Measurements from ENCODE around the gene SPC24. TPM values are rescaled to one million over a fixed set of nuclear protein-coding genes. Genes with fewer than 3 reads are reported as not detected.

SPC24 gene
- total RNA-seq, 4 donors from 2014 or later = 0.24 to 1.1 (median 0.78) TPM; not detected in 1

- H3K27me3 ChIP-seq = no peaks in the 10 kb centered on the region
- 80 to 95% methylated on average over 9 of the region's 9 CpGs for WGBS, 2 donors
- no peak overlapping the region for H3K4me3 ChIP-seq (replicated peaks in 1 of 3)
- intact Hi-C loops (cut with DNase I) = no loop called here
- DNase-seq = no peak
- H3K9me3 ChIP-seq = no peaks in the 10 kb centered on the region
- H3K27ac ChIP-seq = no peak overlapping the region
- no peak for TF ChIP-seq POLR2A (IDR thresholded peaks at IDR 0.05)
- no peak for TF ChIP-seq CTCF (IDR thresholded peaks at IDR 0.05)
- H3K36me3 ChIP-seq = peaks cover 38% of the 10 kb centered on the region in 2 donors
- no peaks in the 10 kb centered on the region for H3K4me1 ChIP-seq
Measured at GRCh38 chr19:11116507-11116906, 39.1 kb downstream of the SPC24 start.

DNA sequence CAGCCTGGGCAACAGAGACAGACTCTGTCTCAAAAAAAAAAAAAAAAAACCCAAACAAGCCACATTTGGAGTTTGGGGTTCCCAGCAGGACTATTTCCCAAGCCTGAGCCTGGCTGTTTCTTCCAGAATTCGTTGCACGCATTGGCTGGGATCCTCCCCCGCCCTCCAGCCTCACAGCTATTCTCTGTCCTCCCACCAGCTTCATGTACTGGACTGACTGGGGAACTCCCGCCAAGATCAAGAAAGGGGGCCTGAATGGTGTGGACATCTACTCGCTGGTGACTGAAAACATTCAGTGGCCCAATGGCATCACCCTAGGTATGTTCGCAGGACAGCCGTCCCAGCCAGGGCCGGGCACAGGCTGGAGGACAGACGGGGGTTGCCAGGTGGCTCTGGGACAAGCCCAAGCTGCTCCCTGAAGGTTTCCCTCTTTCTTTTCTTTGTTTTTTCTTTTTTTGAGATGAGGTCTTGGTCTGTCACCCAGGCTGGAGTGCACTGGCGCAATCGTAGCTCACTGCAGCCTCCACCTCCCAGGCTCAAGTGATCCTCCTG lies 39.6 kb downstream of the SPC24 start:
- Histone ChIP-seq H3K9me3 (no peaks in the 10 kb centered on the region), H3K4me1 (no peaks in the 10 kb centered on the region), H3K4me3 (replicated peaks in 1 of 3) (no peak overlapping the region), H3K27ac (no peak overlapping the region), H3K36me3 (peaks cover 38 to 43% of the 10 kb centered on the region in 2 donors), H3K27me3 (no peaks in the 10 kb centered on the region)
- DNase-seq = no peak
- intact Hi-C loops (cut with DNase I) = no loop called here
- TF ChIP-seq CTCF (IDR thresholded peaks at IDR 0.05) = no peak
- TF ChIP-seq POLR2A (IDR thresholded peaks at IDR 0.05) = no peak
- WGBS, 2 donors = 81 to 85% methylated on average over 11 of the region's 11 CpGs

GRCh38 chr19:11115042-11115441 lies 40.5 kb downstream of the SPC24 start:
- 93 to 97% methylated on average over 4 to 5 of the region's 5 CpGs for WGBS, 2 donors
- DNase-seq = no peak

GRCh38 chr19:11113140-11113708 lies 42.4 kb downstream of the SPC24 start:
- Histone ChIP-seq H3K4me1 (no peaks in the 10 kb centered on the region), H3K4me3 (replicated peaks in 1 of 3) (no peak overlapping the region), H3K27ac (no peak overlapping the region), H3K36me3 (peaks cover 38 to 48% of the 10 kb centered on the region in 2 donors), H3K9me3 (no peaks in the 10 kb centered on the region), H3K27me3 (no peaks in the 10 kb centered on the region)
- DNase-seq = no peak
- WGBS, 2 donors = 93 to 98% methylated on average over 14 to 27 of the region's 27 CpGs
- intact Hi-C loops (cut with DNase I) = no loop called here
- TF ChIP-seq POLR2A (IDR thresholded peaks at IDR 0.05) (no peak), CTCF (IDR thresholded peaks at IDR 0.05) (no peak)

More at GRCh38 chr19:11115042-11115441, 40.5 kb downstream of the SPC24 start:
- intact Hi-C loops (cut with DNase I) = no loop called here
- Histone ChIP-seq H3K27ac (no peak overlapping the region), H3K4me3 (replicated peaks in 1 of 3) (no peak overlapping the region), H3K4me1 (no peaks in the 10 kb centered on the region), H3K9me3 (no peaks in the 10 kb centered on the region), H3K27me3 (no peaks in the 10 kb centered on the region), H3K36me3 (peaks cover 30 to 40% of the 10 kb centered on the region in 2 donors)
- TF ChIP-seq POLR2A (IDR thresholded peaks at IDR 0.05) = no peak
- TF ChIP-seq CTCF (IDR thresholded peaks at IDR 0.05) = no peak

GRCh38 chr19:11111771-11112144 lies 43.8 kb downstream of the SPC24 start:
- H3K27me3 ChIP-seq = no peaks in the 10 kb centered on the region
- H3K4me3 ChIP-seq (replicated peaks in 1 of 3) = no peak overlapping the region
- intact Hi-C loops (cut with DNase I) = no loop called here
- DNase-seq = no peak
- H3K4me1 ChIP-seq = no peaks in the 10 kb centered on the region
- 82 to 89% methylated on average over 6 to 8 of the region's 8 CpGs for WGBS, 2 donors
- H3K27ac ChIP-seq = no peak overlapping the region
- peaks cover 33 to 54% of the 10 kb centered on the region in 2 donors for H3K36me3 ChIP-seq
- no peaks in the 10 kb centered on the region for H3K9me3 ChIP-seq
- TF ChIP-seq CTCF (IDR thresholded peaks at IDR 0.05) = no peak
- TF ChIP-seq POLR2A (IDR thresholded peaks at IDR 0.05) = no peak
